ENCODE measurements around the gene OR6M1. TPM values are rescaled to one million over a fixed set of nuclear protein-coding genes. Genes with fewer than 3 reads are reported as not detected.

The OR6M1 gene
- polyA plus RNA-seq, 2 donors: not detected

DNA sequence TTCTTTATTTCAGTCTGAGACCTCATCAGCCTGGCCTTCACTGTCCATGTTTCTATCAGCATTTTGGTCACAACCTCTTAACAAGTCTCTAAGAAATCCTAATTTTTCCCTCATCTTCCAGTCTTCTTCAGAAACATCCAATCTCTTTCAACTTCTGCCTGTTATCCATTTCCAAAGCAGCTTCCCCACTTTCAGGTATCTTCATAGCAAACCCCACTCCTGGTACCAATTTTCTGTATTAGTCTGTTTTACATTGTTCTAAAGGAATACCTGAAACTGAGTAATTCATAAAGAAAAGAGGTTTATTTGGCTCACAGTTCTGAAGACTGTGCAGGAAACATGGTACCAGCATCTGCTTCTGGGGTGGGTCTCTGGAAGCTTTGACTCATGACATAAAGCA is 43.7 kb downstream of the OR6M1 start:
- H3K27me3 ChIP-seq (ENCODE audit: control insufficient read depth in 1 of 2, insufficient read depth in 2 of 2, low read length in 2 of 2): no peaks in the 10 kb centered on the region
- no peaks in the 10 kb centered on the region for H3K36me3 ChIP-seq (ENCODE audit: control insufficient read depth in 2 of 2, insufficient read depth in 2 of 2, low read length in 1 of 2)
- no peaks in the 10 kb centered on the region for H3K9me3 ChIP-seq (ENCODE audit: control insufficient read depth in 2 of 2, insufficient read depth in 1 of 2, low read depth in 1 of 2, low read length in 1 of 2)
- H3K4me3 ChIP-seq (ENCODE audit: low read depth in 1 of 2, low read length in 2 of 2): no peak overlapping the region
- H3K27ac ChIP-seq (ENCODE audit: low read depth in 2 of 2, low read length in 1 of 2): no peak overlapping the region
- no peaks in the 10 kb centered on the region for H3K4me1 ChIP-seq (ENCODE audit: control insufficient read depth in 2 of 2, insufficient read depth in 2 of 2, low read length in 1 of 2)

GRCh38 chr11:123760894-123761293 is 45.3 kb downstream of the OR6M1 start:
- H3K4me1 ChIP-seq (ENCODE audit: control insufficient read depth in 2 of 2, insufficient read depth in 2 of 2, low read length in 1 of 2): no peaks in the 10 kb centered on the region
- 58 to 78% methylated on average over 1 of the region's 1 CpG for WGBS, 2 donors
- H3K27me3 ChIP-seq (ENCODE audit: control insufficient read depth in 1 of 2, insufficient read depth in 2 of 2, low read length in 2 of 2): no peaks in the 10 kb centered on the region
- no peaks in the 10 kb centered on the region for H3K36me3 ChIP-seq (ENCODE audit: control insufficient read depth in 2 of 2, insufficient read depth in 2 of 2, low read length in 1 of 2)
- no peak overlapping the region for H3K4me3 ChIP-seq (ENCODE audit: low read depth in 1 of 2, low read length in 2 of 2)
- H3K27ac ChIP-seq (ENCODE audit: low read depth in 2 of 2, low read length in 1 of 2): no peak overlapping the region
- no peaks in the 10 kb centered on the region for H3K9me3 ChIP-seq (ENCODE audit: control insufficient read depth in 2 of 2, insufficient read depth in 1 of 2, low read depth in 1 of 2, low read length in 1 of 2)

DNA sequence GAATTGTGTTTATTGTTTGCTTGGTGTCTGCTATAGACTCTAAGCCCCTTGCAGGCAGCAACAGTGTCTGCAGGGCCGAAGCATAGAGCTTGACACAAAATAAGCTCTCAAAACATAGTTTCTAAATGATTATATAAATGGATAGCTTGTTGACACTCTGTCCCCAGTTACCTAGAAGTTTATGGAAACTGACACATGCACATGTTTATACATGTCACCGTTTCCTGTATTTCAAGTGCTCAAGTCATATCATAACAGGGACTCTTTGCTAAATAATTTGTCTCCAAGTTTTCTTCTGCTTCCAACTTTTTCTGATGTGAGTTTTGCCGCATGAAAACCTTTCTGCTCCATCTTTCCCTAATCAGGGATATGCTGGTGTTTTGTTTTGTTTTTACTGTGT is 48.2 kb downstream of the OR6M1 start:
- WGBS, 2 donors: 51 to 67% methylated on average over 3 of the region's 3 CpGs
- Histone ChIP-seq H3K9me3 (ENCODE audit: control insufficient read depth in 2 of 2, insufficient read depth in 1 of 2, low read depth in 1 of 2, low read length in 1 of 2) (no peaks in the 10 kb centered on the region), H3K27me3 (ENCODE audit: control insufficient read depth in 1 of 2, insufficient read depth in 2 of 2, low read length in 2 of 2) (no peaks in the 10 kb centered on the region), H3K27ac (ENCODE audit: low read depth in 2 of 2, low read length in 1 of 2) (no peak overlapping the region), H3K4me1 (ENCODE audit: control insufficient read depth in 2 of 2, insufficient read depth in 2 of 2, low read length in 1 of 2) (no peaks in the 10 kb centered on the region), H3K4me3 (ENCODE audit: low read depth in 1 of 2, low read length in 2 of 2) (no peak overlapping the region), H3K36me3 (ENCODE audit: control insufficient read depth in 2 of 2, insufficient read depth in 2 of 2, low read length in 1 of 2) (no peaks in the 10 kb centered on the region)

GRCh38 chr11:123755813-123756212 is 50.3 kb downstream of the OR6M1 start:
- Histone ChIP-seq H3K4me1 (ENCODE audit: control insufficient read depth in 2 of 2, insufficient read depth in 2 of 2, low read length in 1 of 2) (no peaks in the 10 kb centered on the region), H3K9me3 (ENCODE audit: control insufficient read depth in 2 of 2, insufficient read depth in 1 of 2, low read depth in 1 of 2, low read length in 1 of 2) (no peaks in the 10 kb centered on the region), H3K27ac (ENCODE audit: low read depth in 2 of 2, low read length in 1 of 2) (no peak overlapping the region), H3K4me3 (ENCODE audit: low read depth in 1 of 2, low read length in 2 of 2) (no peak overlapping the region), H3K27me3 (ENCODE audit: control insufficient read depth in 1 of 2, insufficient read depth in 2 of 2, low read length in 2 of 2) (peaks cover 0 to 2% of the 10 kb centered on the region in 2 donors), H3K36me3 (ENCODE audit: control insufficient read depth in 2 of 2, insufficient read depth in 2 of 2, low read length in 1 of 2) (no peaks in the 10 kb centered on the region)
- WGBS, 2 donors: 87 to 91% methylated on average over 3 of the region's 3 CpGs

Other genes starting within 250 kb of the OR6M1 start
- under 1 TPM; 0.16 to 0.29 TPM for gene SCN3B, start 151.7 kb downstream of the OR6M1 start, polyA plus RNA-seq
- gene ZNF202, start 64.7 kb downstream of the OR6M1 start, polyA plus RNA-seq: 1 to 10 TPM; 5.0 to 5.5 TPM
- not detected for gene OR6X1, start 51.8 kb downstream of the OR6M1 start, polyA plus RNA-seq
- not detected for gene TMEM225, start 79.3 kb upstream of the OR6M1 start, polyA plus RNA-seq
- gene OR8D4, start 95.8 kb upstream of the OR6M1 start, polyA plus RNA-seq: not detected
- gene OR4D5, start 133.3 kb upstream of the OR6M1 start, polyA plus RNA-seq: not detected
- not detected for gene OR6T1, start 137.5 kb upstream of the OR6M1 start, polyA plus RNA-seq
- not detected for gene OR10S1, start 171.4 kb upstream of the OR6M1 start, polyA plus RNA-seq
- gene OR10G6, start 188.8 kb upstream of the OR6M1 start, polyA plus RNA-seq: not detected
- gene OR10G4, start 206.6 kb upstream of the OR6M1 start, polyA plus RNA-seq: not detected
- gene OR10G9, start 216.7 kb upstream of the OR6M1 start, polyA plus RNA-seq: not detected
- not detected for gene OR10G8, start 220.4 kb upstream of the OR6M1 start, polyA plus RNA-seq
- not detected for gene OR10G7, start 235.0 kb upstream of the OR6M1 start, polyA plus RNA-seq

Measured in esophagus (tissue), 2 donors.